Right lobe of liver (tissue), 4 donors: ENCODE data around the gene PRKN.

Experiments
- POLR2A ChIP-seq: fragments of 450-650 bp; IDR thresholded peaks from one replicate; pipeline ENCODE4 v1.6.1; 2017; ENCODE audit warnings: antibody characterized with exemption, mild to moderate bottlenecking
- TF ChIP-seq, protein P1 (sequence below), 4 donors: fragments of 200-600 bp in 3 of 4; fragments of 450-650 bp in 1 of 4; IDR thresholded peaks; one replicate each; pipeline versions ENCODE4 v1.5.1 to v1.8.0; 2016 to 2022; ENCODE audit warnings: antibody characterized with exemption in 4 of 4, mild to moderate bottlenecking in 2 of 4
- donor health status: DM: no; HTN: no; CAD: no.
- donor health status: DM: no; HTN: no; CAD: no.
- donor health status: DM: no; HTN: yes; CAD: no.

DNA sequence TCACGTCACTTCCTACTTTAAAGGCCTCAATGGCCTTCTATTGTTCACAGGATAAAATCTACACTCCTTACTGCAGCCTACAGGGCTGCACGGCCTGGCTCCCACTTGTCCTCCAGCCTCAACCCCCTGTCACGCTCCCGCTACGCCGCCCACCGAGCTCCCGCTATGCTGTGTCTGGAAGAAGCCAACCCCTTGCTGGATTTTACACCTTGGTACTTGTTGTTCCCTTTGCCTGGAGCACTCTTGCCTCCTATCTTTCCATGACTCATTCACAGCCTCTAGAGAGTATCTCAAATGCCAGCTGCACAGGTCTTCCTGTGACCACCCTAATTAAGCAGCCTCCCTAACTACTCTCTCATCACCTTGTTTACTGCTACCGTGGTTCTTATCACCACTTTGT, 259.9 kb downstream of the PRKN start:
- TF ChIP-seq, protein P1, sequence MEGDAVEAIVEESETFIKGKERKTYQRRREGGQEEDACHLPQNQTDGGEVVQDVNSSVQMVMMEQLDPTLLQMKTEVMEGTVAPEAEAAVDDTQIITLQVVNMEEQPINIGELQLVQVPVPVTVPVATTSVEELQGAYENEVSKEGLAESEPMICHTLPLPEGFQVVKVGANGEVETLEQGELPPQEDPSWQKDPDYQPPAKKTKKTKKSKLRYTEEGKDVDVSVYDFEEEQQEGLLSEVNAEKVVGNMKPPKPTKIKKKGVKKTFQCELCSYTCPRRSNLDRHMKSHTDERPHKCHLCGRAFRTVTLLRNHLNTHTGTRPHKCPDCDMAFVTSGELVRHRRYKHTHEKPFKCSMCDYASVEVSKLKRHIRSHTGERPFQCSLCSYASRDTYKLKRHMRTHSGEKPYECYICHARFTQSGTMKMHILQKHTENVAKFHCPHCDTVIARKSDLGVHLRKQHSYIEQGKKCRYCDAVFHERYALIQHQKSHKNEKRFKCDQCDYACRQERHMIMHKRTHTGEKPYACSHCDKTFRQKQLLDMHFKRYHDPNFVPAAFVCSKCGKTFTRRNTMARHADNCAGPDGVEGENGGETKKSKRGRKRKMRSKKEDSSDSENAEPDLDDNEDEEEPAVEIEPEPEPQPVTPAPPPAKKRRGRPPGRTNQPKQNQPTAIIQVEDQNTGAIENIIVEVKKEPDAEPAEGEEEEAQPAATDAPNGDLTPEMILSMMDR (IDR thresholded peaks at IDR 0.05): no peak
- no peak for TF ChIP-seq POLR2A
